Mesothelial cell of epicardium (in vitro differentiated cells): ENCODE data around the gene TEX28. TPM values are rescaled to one million over a fixed set of nuclear protein-coding genes. Genes with fewer than 3 reads are reported as not detected.

Experiments used
- DNase-seq, 2 experiments: peaks; one replicate each; pipeline ENCODE4 v3.0.0; 2021; ENCODE audit warnings: low spot score in 2 of 2; ENCODE audit not compliant: unreplicated experiment in 2 of 2
- H3K27ac Mint-ChIP-seq: 2 replicates; pipeline ENCODE4 v1.8.0; 2021; ENCODE audit warnings: mixed read lengths
- H3K27me3 Mint-ChIP-seq: 2 replicates; pipeline ENCODE4 v1.8.0; 2021; ENCODE audit warnings: low read depth, mixed read lengths
- H3K36me3 Mint-ChIP-seq: 2 replicates; pipeline ENCODE4 v1.8.0; 2021; ENCODE audit warnings: mixed read lengths
- H3K4me1 Mint-ChIP-seq: 2 replicates; pipeline ENCODE4 v1.8.0; 2021; ENCODE audit warnings: mixed read lengths
- H3K4me3 Mint-ChIP-seq: 2 replicates; pipeline ENCODE4 v1.8.0; 2021; ENCODE audit warnings: mild to moderate bottlenecking, moderate library complexity, mixed read lengths
- H3K9me3 Mint-ChIP-seq: 2 replicates; pipeline ENCODE4 v1.8.0; 2021; ENCODE audit warnings: mixed read lengths
- CTCF ChIP-seq: fragments of 200-600 bp; sonication (generic); IDR thresholded peaks from one replicate; pipeline ENCODE4 v1.5.0; 2021; ENCODE audit warnings: antibody characterized with exemption; ENCODE audit not compliant: unreplicated experiment
- total RNA-seq: library from RNA; stranded (reverse); gene quantifications from 3 replicates; pipeline ENCODE4 v1.2.1, GENCODE V29; 2021

Gene TEX28
- total RNA-seq, 1 donor from 2014 or later = not detected

DNA sequence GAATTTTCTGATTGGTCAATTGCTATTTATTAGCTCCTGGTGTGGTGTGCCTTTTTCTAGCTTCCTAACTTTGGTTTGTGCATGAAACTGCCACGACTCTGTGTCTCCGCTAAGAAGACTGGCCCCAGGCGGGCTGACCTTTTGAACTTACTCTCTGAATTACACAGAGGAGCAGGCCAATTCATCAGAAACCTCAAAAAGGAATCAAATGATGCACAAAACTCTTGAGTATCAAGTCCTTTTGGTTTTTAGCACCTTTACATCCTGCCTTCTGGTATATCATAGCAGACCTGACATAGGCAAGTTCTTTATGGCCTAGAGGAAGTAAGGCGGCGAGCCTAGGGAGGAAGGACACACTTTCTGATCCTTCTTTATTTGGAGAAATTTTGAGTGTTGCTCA, 18.2 kb upstream of the TEX28 start:
- no peak for TF ChIP-seq CTCF
- Mint-ChIP-seq H3K4me3 (no peak overlapping the region), H3K9me3 (peaks cover 12% of the 10 kb centered on the region), H3K27me3 (no peaks in the 10 kb centered on the region), H3K4me1 (peaks cover 2% of the 10 kb centered on the region), H3K27ac (no peak overlapping the region), H3K36me3 (no peaks in the 10 kb centered on the region)
- DNase-seq = no peak

DNA sequence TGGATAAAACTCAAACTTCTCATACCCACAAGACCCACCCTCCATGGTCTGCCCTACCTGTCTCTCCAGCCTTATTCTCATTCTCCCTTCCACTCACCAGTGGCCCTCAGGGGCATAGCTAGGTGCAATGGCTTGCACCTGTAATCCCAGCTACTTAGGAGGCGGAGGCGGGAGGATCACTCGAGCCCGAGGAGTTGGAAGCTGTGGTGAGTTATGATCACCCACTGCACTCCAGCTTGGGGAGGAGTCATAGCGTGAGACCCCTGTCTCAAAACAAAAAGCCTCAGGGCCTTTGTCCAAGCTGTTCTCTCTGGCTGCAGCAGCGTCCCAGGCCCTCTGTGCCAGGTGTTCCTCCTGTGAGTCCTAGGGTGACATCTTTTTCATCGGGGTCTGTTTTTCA, 17.2 kb upstream of the TEX28 start:
- Mint-ChIP-seq H3K4me1 (no peaks in the 10 kb centered on the region), H3K4me3 (no peak overlapping the region), H3K9me3 (peaks cover 21% of the 10 kb centered on the region), H3K27me3 (no peaks in the 10 kb centered on the region), H3K27ac (no peak overlapping the region), H3K36me3 (no peaks in the 10 kb centered on the region)
- DNase-seq = no peak
- TF ChIP-seq CTCF = no peak

DNA sequence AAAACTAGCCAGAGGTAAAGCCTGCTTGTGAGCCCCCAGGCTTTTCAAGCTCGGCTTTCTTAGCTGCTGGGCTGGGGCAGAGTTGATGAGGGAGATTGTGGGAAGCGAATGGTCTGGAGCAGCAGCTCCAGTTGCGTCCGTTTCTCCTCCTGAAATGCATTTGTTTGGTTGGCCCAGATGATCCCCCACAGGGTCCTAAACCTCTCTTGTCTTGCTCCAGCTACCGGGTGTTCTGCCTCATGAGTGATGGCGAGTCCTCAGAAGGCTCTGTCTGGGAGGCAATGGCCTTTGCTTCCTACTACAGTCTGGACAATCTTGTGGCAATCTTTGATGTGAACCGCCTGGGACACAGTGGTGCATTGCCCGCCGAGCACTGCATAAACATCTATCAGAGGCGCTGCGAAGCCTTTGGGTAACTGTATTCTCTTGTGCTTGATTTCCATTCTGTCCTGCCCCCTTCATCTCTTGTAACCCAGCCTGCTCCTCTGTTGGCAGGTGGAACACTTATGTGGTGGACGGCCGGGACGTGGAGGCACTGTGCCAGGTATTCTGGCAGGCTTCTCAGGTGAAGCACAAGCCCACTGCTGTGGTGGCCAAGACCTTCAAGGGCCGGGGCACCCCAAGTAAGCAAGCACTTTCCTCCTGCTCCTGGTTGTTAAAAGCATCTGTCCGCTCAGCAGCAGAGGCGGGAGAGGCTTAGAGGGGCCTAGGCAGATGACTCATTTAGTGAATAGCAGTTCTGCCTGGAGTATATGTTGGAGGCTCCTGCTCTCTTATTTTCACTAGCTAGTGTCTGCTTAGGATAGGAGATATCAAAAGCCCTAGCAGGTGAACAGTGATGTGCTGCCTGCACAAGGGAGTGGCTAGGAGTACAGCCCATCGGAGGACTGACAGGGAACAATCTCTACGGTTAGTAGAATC, 16.0 kb upstream of the TEX28 start:
- no peaks in the 10 kb centered on the region for H3K36me3 Mint-ChIP-seq
- DNase-seq = no peak
- H3K9me3 Mint-ChIP-seq = peaks cover 21% of the 10 kb centered on the region
- TF ChIP-seq CTCF = no peak
- H3K4me3 Mint-ChIP-seq = no peak overlapping the region
- no peaks in the 10 kb centered on the region for H3K4me1 Mint-ChIP-seq
- no peaks in the 10 kb centered on the region for H3K27me3 Mint-ChIP-seq
- no peak overlapping the region for H3K27ac Mint-ChIP-seq

DNA sequence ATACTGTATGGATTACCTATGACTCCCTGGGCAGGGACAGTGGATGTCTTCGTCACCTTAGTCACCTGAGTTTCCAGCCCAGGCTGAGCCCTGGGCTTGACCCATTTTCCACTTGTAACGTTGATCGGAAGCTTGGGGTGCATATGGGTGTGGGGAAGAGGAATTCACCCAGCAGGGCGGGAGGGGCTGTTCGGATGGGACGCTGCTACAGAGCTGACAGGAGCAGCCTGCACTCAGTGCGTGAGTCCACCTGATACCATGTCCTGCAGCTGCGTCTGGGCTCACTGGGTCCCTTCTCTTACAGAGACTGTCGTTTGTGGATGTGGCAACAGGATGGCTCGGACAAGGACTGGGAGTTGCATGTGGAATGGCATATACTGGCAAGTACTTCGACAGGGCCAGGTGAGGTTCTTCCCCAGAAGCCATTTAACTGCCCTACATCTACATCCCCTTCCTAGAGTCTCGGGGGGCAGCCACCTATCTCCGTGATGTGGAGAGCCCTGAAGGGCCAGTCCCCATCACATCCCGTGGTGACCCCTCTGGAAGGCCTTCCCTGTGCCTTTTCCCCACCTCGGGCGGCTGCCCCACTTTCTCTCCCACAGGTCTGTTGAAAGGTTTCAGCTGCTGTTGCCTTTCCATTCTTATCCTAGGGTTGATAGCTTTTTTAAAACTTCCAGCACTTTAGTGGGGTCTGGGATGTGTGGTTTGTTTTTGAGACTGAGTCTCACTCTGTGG, 14.3 kb upstream of the TEX28 start:
- peaks cover 21% of the 10 kb centered on the region for H3K9me3 Mint-ChIP-seq

More for the DNA sequence above, 14.3 kb upstream of the TEX28 start:
- no peak overlapping the region for H3K27ac Mint-ChIP-seq
- no peak for TF ChIP-seq CTCF
- H3K4me1 Mint-ChIP-seq = no peaks in the 10 kb centered on the region
- no peaks in the 10 kb centered on the region for H3K36me3 Mint-ChIP-seq
- no peak overlapping the region for H3K4me3 Mint-ChIP-seq
- H3K27me3 Mint-ChIP-seq = no peaks in the 10 kb centered on the region
- DNase-seq = no peak
